SIG-M5 treated with dmso at 0.1 percent for 504 hours (cell line): Measurements from ENCODE around the gene VSIG10L.

Source experiments
- DNase-seq: peaks from one replicate; lab custom pipeline; 2025; ENCODE audit not compliant: unreplicated experiment; lab: John Stamatoyannopoulos, UW

Gene VSIG10L

GRCh38 chr19:51365965-51366388 is 24.0 kb upstream of the VSIG10L start, which contains the start of gene ETFB:
ETFB (minus strand) TSS chr19:51366388; CDS start chr19:51366326, 62 bp downstream.
- DNase-seq: no peak

- DNase-seq: peak; percentile 32
These were observed 23.4 kb upstream of the VSIG10L start for GRCh38 chr19:51365211-51365964.

GRCh38 chr19:51364200-51365106 is 22.5 kb upstream of the VSIG10L start:
- DNase-seq: no peak

- no peak for DNase-seq
These were observed 19.3 kb upstream of the VSIG10L start for GRCh38 chr19:51361239-51361638.

GRCh38 chr19:51359294-51359693 is 17.4 kb upstream of the VSIG10L start:
- DNase-seq: no peak

- no peak for DNase-seq
These were observed 16.0 kb upstream of the VSIG10L start for GRCh38 chr19:51357952-51358351.

GRCh38 chr19:51356159-51356801 is 14.3 kb upstream of the VSIG10L start:
- DNase-seq: no peak

- DNase-seq: no peak
These were observed 12.8 kb upstream of the VSIG10L start for GRCh38 chr19:51354742-51355148.

GRCh38 chr19:51354103-51354741 is 12.3 kb upstream of the VSIG10L start:
- no peak for DNase-seq

GRCh38 chr19:51352783-51353360 is 10.9 kb upstream of the VSIG10L start:
- no peak for DNase-seq

- no peak for DNase-seq
These were observed 9.5 kb upstream of the VSIG10L start for GRCh38 chr19:51351266-51351990.

GRCh38 chr19:51347209-51347928 is 5.4 kb upstream of the VSIG10L start:
- DNase-seq: no peak

GRCh38 chr19:51346742-51347141 is 4.8 kb upstream of the VSIG10L start:
- no peak for DNase-seq

- no peak for DNase-seq
These were observed 3.2 kb upstream of the VSIG10L start for GRCh38 chr19:51345076-51345620.

GRCh38 chr19:51342631-51343569 is 961 bp upstream of the VSIG10L start:
- no peak for DNase-seq

GRCh38 chr19:51341066-51341465 is 873 bp downstream of the VSIG10L start:
- DNase-seq: no peak

- DNase-seq: peak; percentile 92
These were observed 2.0 kb downstream of the VSIG10L start for GRCh38 chr19:51339687-51340656.
